Activated CD8-positive, alpha-beta memory T cell treated with anti-CD3 and anti-CD28 coated beads, Interleukin-2, amount 50 U/mL, for 4 hours (primary cell): Measurements from ENCODE around the gene STAU1.
"Not testable (repeated sequence)": the region's sequence is repeated elsewhere in the genome, so short reads cannot be mapped to it uniquely, and the experiment has no call there.

ENCODE experiments used
- DNase-seq: peaks from one replicate; pipeline ENCODE4 v3.0.0-alpha.2; 2020

Gene STAU1

GRCh38 chr20:49161428-49162152, 26.5 kb downstream of the STAU1 start:
- DNase-seq = no peak

DNA sequence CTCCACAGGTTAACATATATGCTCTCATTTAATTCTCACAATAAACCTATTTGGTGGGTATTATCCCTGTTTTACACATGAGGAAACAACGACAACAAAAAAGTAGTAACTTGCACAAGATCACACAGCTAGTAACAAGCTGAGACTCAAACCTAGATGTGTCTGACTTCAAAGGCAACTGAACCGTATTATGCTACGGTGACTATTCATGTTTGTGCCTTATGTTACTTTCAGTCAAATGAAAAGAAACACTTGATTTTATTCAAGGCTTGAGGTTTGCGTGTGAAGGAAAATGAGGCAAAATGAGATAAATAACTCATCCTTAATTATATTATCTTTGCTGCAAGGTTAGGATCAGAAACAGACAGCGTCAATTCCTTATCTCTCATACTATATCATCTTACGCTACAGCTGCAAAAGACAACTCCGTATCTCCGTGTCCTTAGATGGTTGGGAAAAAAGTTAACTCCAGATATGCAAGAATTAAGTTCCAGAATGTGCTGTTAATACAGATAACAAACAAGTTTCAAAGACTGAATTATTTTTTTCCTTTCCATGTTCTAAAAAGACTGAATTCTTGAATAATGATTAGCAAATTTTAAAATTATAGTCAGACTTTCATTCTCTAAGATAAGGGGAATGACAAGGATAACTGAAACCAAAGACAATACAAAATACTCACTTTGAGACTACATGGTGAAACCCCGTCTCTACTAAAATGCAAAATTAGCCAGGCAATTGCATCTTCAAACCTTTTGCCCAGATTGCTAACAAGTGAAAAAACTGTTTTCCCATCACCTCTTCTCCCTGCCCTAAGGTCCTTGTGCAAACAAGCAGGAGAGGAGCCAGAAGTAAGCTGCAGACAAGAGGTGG, 27.8 kb downstream of the STAU1 start:
- no peak for DNase-seq

- no peak for DNase-seq
These were observed 31.0 kb downstream of the STAU1 start for GRCh38 chr20:49157146-49157545.

DNA sequence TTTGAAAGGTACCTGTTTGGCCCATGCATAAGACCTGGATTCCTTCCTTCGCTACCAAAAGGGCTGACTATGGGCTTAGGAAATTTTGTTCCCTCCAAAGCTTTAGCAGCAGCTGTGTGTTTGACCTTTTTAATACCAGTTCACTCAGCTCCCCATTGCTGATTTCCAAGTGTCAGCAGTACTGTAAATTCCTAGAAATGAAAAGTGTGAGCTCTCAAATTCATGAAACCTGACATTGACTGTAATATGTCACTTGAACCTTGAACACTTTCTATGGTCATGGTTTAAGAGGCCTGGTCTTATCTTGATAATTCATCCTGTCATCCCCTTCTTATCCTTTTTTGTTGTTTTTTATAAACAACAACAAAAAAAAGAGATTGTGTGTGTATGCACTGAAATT, 31.7 kb downstream of the STAU1 start:
- no peak for DNase-seq

DNA sequence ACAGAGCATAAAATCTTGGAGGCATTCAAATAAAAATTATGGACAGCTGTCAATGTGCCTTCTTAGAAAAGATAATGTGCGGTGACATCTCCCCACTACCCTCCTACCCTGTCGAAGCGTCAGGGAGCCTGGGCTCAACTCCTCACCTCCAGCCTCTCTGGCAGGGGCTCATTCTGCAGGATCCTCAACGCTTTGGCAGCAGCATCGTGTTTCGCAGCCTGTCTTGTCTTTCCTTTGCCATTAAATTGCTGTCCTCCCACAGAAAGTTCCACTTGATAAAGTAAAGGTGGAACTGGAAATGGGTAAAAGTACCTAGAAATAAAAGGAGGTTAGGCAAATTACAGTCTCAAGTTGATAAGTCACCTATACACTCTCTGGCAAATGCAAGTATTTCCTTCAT, 36.7 kb downstream of the STAU1 start:
- no peak for DNase-seq

GRCh38 chr20:49149281-49150045, 38.7 kb downstream of the STAU1 start:
- DNase-seq = no peak

- no peak for DNase-seq
These were observed 39.5 kb downstream of the STAU1 start for GRCh38 chr20:49148601-49149000.

- no peak for DNase-seq
These were observed 40.8 kb downstream of the STAU1 start for GRCh38 chr20:49147296-49147695.

- no peak for DNase-seq
These were observed 41.5 kb downstream of the STAU1 start for GRCh38 chr20:49146442-49147225.

DNA sequence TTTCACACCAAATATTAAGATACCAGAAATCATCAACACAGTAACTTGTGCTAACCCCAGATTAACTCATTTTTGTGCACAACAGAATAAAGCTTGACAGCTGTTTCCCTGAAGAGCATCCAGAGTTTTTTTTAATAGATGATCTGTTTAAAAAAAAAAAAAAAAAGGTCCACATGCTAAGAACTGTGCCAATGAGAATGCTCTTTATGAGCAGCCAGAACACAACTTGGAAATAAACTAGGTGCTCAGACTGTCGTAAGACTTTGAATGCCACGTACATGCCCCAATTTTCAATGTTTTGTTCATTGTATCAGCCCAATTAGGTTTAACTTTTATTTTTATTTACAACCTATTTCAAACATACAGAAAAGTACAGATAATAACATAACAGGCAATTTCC, 47.3 kb downstream of the STAU1 start:
- DNase-seq = no peak

- no peak for DNase-seq
These were observed 47.7 kb downstream of the STAU1 start for GRCh38 chr20:49140411-49140810.

DNA sequence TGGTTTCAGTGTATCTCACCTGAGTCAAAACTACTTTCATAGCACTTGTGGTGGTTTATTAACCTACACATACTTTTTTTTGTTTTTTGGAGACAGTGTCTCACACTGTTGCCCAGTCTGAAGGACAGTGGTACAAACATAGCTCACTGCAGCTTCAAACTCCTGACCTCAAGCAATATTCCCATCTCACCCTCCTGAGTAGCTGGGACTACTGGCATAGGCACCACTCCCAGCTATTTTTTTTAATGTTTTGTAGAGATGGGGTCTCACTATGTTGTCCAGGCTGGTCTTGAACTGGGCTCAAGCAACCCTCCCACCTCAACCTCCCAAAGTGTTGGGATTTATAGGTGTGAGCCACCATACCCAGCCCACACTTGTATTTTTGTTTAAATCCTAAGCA, 49.7 kb downstream of the STAU1 start:
- DNase-seq = no peak

- no peak for DNase-seq
These were observed 51.1 kb downstream of the STAU1 start for GRCh38 chr20:49136817-49137571.

- not testable (repeated sequence) for DNase-seq
These were observed 53.3 kb downstream of the STAU1 start for GRCh38 chr20:49134797-49135196.

GRCh38 chr20:49133571-49133970, 54.6 kb downstream of the STAU1 start:
- DNase-seq = no peak

DNA sequence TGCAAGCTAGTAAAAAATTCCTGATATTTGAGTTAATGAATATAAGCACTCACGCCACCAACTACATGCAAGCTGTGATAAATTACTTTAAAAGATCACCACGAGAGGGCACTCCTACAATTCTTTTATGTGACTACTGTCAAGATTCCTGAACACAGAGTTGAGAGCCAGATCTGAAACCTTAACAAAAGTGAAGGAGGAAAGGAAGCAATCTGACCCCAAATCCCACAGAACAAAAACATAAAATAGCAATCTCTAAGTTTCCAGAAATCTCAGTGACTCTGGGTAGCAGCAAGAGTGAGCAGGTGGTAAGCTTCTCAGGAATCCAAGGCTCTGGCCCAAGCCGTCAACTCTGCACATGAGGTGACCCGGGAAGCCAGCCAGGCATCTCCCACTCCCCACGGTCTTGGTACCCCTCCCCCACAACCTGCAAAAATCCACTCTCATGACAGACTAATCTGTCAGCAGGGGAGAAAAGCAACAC, 55.1 kb downstream of the STAU1 start:
- no peak for DNase-seq

GRCh38 chr20:49123982-49124381, 64.2 kb downstream of the STAU1 start:
- no peak for DNase-seq

- no peak for DNase-seq
These were observed 65.2 kb downstream of the STAU1 start for GRCh38 chr20:49122920-49123319.

DNA sequence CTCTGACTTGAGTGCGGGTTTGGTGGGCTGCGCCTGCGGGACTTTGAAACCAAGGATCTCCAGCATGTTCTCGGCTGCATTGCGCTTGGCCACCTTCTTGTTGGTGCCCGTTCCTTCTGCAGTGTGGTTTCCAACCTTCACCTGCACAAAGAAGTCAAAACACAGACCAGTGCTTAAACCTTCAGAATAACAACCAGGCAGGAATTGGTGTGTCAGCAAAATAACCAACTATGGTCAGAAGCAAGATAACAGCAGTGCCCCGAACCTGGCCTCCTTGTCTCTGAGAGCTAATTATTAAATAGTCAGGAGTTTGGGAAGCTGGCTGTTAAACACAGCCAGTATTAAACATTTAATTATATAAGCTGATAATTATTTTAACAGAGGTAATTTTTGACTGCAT, 68.1 kb downstream of the STAU1 start:
- no peak for DNase-seq

DNA sequence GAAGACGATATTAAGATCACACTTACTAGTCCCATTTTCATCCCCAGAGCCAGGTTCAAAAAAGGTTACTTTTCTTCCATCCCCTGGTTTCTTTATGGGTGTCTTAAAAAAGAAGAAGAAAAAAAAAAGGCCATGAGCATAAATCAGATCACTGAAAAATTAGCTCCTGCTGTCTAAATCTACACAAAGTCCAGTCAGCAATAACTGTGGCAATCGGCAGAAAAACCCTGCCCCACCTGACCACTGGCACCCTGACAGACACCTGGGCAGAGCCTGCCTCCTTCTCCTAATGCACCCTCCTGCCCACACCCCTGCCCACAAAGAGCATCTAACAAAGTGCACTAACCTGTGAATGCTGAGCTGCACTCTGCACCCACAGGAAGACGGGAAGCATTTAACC, 69.8 kb downstream of the STAU1 start:
- DNase-seq = no peak

- no peak for DNase-seq
These were observed 72.6 kb downstream of the STAU1 start for GRCh38 chr20:49115564-49115963.
